Fibroblast of pulmonary artery (primary cell): ENCODE measurements around the gene GFER.

Experiments used
- DNase-seq: peaks from one replicate; pipeline ENCODE4 v3.0.0-alpha.2; 2010; ENCODE audit warnings: low read depth
- H3K4me3 ChIP-seq: replicated peaks from 2 replicates; pipeline ENCODE4 v1.5.1; 2011; ENCODE audit warnings: low read depth, mild to moderate bottlenecking, control low read depth, low read length, moderate library complexity
- TF ChIP-seq, protein P1 (sequence below): IDR thresholded peaks from 2 replicates; pipeline ENCODE4 v1.5.1; 2011; ENCODE audit warnings: mild to moderate bottlenecking, control low read depth, low read length, inconsistent platforms; ENCODE audit errors: missing control alignments

Gene GFER

DNA sequence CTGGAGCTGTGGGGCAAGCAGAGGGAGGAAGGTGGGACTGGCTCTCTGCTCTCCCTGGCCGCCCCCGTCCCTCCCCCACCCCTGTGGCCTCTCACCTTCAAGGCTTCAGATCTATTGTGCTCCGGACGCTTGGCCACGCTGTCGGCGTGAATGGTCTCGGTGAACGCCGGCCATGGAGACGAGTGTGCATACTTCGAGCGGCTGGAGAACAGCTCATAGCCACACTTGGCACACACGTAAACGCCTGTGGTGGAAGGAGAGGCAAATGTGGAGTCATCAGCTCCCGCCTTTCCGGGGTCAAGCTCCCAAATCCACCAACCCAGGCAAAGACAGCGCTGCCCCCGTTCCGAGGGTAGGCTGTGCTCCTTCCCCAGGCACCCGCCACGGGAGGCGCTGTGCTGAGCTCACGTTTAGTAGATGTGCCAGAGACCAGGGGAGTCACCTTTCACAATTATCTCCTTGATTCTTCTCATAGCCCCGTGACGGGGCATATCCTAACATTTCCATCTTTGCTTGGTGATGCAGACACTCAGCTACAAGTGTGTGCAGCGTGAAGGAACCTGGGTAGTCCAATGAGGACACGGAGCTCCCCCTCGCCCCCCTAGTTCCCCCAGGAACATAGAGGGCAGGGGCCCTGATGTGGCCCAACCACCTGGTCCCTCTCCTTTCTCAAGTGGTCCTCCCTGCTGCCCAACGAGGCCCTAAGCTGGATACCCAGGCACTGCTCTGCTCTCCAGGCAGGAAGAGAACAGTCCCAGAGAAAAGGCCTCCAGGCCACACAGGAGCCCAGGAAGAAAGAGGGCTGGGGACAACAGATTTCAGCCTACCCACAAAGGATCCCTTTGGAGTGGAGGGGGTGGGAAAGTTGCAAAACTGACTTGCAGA lies 42.6 kb upstream of the GFER start:
- DNase-seq: no peak
- TF ChIP-seq, protein P1, sequence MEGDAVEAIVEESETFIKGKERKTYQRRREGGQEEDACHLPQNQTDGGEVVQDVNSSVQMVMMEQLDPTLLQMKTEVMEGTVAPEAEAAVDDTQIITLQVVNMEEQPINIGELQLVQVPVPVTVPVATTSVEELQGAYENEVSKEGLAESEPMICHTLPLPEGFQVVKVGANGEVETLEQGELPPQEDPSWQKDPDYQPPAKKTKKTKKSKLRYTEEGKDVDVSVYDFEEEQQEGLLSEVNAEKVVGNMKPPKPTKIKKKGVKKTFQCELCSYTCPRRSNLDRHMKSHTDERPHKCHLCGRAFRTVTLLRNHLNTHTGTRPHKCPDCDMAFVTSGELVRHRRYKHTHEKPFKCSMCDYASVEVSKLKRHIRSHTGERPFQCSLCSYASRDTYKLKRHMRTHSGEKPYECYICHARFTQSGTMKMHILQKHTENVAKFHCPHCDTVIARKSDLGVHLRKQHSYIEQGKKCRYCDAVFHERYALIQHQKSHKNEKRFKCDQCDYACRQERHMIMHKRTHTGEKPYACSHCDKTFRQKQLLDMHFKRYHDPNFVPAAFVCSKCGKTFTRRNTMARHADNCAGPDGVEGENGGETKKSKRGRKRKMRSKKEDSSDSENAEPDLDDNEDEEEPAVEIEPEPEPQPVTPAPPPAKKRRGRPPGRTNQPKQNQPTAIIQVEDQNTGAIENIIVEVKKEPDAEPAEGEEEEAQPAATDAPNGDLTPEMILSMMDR: no peak
- peak overlapping the region; percentile 89 for H3K4me3 ChIP-seq

DNA sequence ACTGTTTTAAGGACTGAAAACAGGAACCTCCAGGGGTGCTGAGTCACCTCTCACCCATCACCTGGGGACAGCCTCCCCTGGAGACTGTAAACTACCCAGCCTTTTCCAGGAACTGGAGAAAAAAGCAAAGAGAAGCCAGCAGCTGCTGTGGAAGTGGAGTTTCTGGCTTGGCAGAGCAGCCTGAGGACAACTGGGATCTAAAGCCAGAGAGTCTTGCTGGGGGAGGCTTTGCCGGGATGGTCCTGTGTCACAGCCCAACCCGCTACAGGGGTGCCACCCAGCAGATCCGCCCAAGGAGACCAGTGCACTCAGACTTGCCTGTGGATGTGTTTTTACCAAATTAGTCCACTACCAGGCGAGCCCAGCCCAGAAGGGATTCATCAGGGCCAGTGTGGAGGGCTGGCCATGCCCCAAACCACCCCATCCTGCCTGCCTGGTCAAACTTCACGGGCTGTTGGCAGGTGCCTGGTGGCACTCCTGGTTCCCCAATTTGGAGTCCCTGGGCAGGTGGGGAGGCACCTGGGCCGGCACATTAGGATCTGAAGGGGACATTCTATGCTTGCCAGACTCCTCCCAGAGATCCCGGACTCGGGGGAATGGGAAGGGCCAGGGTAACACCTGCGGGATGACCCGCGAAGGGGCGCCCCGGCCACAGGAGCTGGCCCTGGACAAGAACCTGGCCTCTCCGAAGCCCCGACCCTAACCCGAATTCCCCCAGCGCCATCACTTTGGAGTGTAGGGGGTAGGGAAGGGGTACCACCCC lies 41.8 kb upstream of the GFER start:
- peak; percentile 28 for DNase-seq
- peak overlapping the region; percentile 89 for H3K4me3 ChIP-seq
- TF ChIP-seq, protein P1: no peak

DNA sequence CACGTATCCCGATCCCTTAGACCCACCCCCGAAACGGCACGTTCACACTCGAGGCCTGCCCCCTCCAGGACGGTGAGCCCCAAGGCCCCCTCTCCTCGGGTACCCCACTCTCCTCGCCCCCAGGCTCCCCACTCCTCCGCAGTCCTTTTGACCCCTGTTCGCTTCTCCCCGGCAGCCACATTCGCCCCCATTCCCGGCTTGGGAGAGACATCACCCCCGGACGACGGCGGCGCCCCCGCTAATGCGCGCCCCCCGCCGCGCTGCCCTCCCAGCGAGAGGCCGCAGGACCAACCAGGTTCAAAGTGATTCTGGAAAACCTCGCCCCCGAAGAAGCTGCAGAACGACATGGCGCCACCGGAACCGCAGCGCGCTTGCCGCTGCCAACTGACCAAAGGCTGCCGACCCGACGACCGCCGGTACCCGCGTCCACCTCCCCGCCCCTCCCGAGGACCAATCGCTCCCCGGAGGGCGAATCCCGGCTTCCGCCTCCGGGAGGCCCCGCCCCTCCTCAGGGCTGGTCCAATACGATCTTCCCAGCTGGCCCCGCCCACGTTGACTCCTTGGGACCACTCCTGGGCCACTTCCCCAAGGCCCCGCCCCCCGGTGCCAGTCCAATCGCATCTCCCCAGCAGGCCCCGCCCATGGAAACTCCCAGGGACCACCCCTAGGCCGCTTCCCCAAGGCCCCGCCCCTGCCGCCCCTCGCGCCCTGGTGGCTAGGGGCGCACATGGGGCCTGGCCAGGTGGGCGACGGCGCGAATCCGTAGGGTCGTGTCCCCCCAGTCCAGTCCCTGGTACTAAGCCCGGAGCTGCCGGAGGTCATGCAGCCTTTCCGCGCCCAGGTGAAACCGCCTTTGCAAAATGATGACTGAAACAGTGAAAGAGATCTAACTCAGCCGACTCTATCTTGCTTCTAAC lies 40.9 kb upstream of the GFER start, which contains the start of gene MSRB1:
TSS of gene MSRB1 (minus strand) at position 390 of the 917 bp plus-strand sequence. CDS start at position 347, 43 bp downstream.
- peak within 1 kb of the TSS; percentile 89 for H3K4me3 ChIP-seq
- peak; percentile 98 for DNase-seq
- TF ChIP-seq, protein P1: no peak

DNA sequence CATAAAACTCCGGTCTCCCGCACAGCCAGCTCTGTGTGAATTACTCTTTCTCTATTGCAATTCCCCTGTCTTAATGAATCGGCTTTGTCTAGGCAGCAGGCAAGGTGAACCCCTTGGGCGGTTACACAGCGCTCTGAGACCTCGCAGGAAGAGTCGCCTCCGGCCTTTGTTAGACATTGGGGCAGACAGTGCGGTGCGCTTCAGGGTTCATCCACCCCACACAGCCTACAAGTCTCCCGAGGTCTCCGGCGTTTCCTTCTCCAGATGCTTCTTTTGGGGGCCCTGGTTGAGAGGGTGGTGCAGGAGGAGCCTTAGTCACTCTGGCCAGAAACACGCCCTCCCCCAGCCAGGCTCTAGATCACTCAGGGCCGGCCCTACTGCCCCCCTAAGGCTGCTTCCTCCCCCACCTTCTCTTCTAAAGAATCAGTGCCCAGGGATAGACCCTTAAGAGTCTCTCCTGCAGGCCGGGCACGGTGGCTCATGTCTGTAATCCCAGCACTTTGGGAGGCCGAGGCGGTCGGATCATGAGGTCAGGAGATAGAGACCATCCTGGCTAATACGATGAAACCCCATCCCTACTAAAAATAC lies 39.3 kb upstream of the GFER start:
- H3K4me3 ChIP-seq: no peak overlapping the region
- TF ChIP-seq, protein P1: no peak

DNA sequence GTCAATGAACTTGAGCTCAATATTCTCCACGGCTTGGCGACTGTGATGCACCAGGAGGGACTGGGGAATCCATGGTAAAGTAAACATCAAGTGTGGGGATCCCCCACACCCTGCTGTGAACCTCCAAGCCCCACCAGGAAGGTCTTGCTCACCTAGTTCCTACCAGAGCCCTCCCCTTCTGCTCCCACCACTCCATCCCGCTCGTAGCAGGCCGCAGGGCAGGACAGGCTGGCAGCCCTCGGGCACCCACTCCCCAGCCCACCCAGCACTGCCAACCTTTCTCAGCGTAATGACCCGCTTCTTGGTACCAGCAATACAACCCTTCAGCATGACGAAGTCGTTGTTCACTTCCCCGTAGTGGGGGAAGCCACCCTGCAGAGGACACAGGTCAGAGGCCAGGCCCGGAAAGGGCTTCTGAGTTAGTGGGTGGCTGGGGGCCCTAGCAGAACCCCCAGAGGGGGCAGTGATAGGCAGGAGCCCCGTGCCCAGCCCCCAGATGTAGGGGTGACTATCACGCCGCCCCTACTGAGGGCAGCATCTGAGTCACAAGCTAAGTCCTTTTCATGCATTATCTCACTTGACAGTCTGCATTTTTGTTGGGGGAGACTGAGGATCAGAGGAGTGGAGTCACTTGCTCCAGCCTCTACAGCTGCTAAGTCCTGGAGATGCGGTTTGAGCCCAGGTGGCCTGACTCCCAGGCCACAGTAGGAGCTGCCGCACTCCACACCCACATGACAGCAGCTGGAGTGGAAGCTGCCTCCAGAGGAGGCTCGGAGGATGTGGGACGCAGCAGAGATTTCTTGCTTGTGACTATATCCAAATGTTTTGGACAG lies 38.2 kb upstream of the GFER start:
- DNase-seq: no peak
- TF ChIP-seq, protein P1: no peak
- H3K4me3 ChIP-seq: no peak overlapping the region

More for the DNA sequence above, 39.3 kb upstream of the GFER start:
- DNase-seq: no peak
